Liver (tissue), 3 donors: Measurements from ENCODE around the gene TPK1.

Source experiments
- ATF3 ChIP-seq: IDR thresholded peaks from 2 replicates; pipeline ENCODE4 v1.6.1; 2016; ENCODE audit warnings: antibody characterized with exemption
- CTCF ChIP-seq: fragments of 150-350 bp; IDR thresholded peaks from 2 replicates; pipeline ENCODE4 v1.5.1; 2017; ENCODE audit warnings: improper control_type of control experiment, low read depth, low read length; ENCODE audit not compliant: missing input control
- EGR1 ChIP-seq, 2 donors: IDR thresholded peaks; 2 replicates each; pipeline ENCODE4 v1.6.1; 2016 to 2018; ENCODE audit warnings: antibody characterized with exemption in 2 of 2, low read depth in 2 of 2
- HNF4G ChIP-seq: IDR thresholded peaks from 2 replicates; pipeline ENCODE4 v1.6.1; 2016; ENCODE audit warnings: antibody characterized with exemption
- JUND ChIP-seq, 2 donors: IDR thresholded peaks; 2 replicates each; pipeline ENCODE4 v1.6.1; 2016; ENCODE audit warnings: antibody characterized with exemption in 2 of 2
- RAD21 ChIP-seq, 2 donors: IDR thresholded peaks; 2 replicates each; pipeline ENCODE4 v1.6.1; 2016; ENCODE audit warnings: antibody characterized with exemption in 2 of 2, mild to moderate bottlenecking in 2 of 2
- REST ChIP-seq: IDR thresholded peaks from 2 replicates; pipeline ENCODE4 v1.6.1; 2016; ENCODE audit warnings: antibody characterized with exemption, mild to moderate bottlenecking
- RXRA ChIP-seq, 2 donors: IDR thresholded peaks; 2 replicates each; pipeline ENCODE4 v1.6.1; 2017 to 2018; ENCODE audit warnings: antibody characterized with exemption in 2 of 2, mild to moderate bottlenecking in 1 of 2
- SP1 ChIP-seq: IDR thresholded peaks from 2 replicates; pipeline ENCODE4 v1.6.1; 2018; ENCODE audit warnings: antibody characterized with exemption, mild to moderate bottlenecking
- TAF1 ChIP-seq: conservative IDR thresholded peaks from 2 replicates; pipeline ENCODE4 v1.6.1; 2016; ENCODE audit warnings: antibody characterized with exemption, mild to moderate bottlenecking
- YY1 ChIP-seq: IDR thresholded peaks from 2 replicates; pipeline ENCODE4 v1.6.1; 2016; ENCODE audit warnings: antibody characterized with exemption, mild to moderate bottlenecking
- ZBTB33 ChIP-seq: IDR thresholded peaks from 2 replicates; pipeline ENCODE4 v1.6.1; 2016; ENCODE audit warnings: antibody characterized with exemption
- donor health status: healthy.
- donor health status: healthy.

- TF ChIP-seq CTCF (no peak), YY1 (no peak), EGR1 (IDR thresholded peaks at IDR 0.05; ENCODE audit: low read depth in 2 of 2) (no peak), SP1 (no peak), REST (no peak), TAF1 (no peak), JUND (IDR thresholded peaks at IDR 0.05) (no peak), ZBTB33 (no peak), HNF4G (no peak), RAD21 (IDR thresholded peaks at IDR 0.05) (no peak), ATF3 (no peak), RXRA (IDR thresholded peaks at IDR 0.05) (no peak)
These were observed 351.4 kb downstream of the TPK1 start for GRCh38 chr7:144484445-144484844.
